Right lobe of liver (tissue), 4 donors: ENCODE data around the gene PMEL.

ENCODE experiments used
- CTCF ChIP-seq, 4 donors: fragments of 200-600 bp in 3 of 4; fragments of 450-650 bp in 1 of 4; IDR thresholded peaks; one replicate each; pipeline versions ENCODE4 v1.5.1 to v1.8.0; 2016 to 2022; ENCODE audit warnings: antibody characterized with exemption in 4 of 4, mild to moderate bottlenecking in 2 of 4
- POLR2A ChIP-seq: fragments of 450-650 bp; IDR thresholded peaks from one replicate; pipeline ENCODE4 v1.6.1; 2017; ENCODE audit warnings: antibody characterized with exemption, mild to moderate bottlenecking
- donor health status: DM: no; HTN: no; CAD: no.
- donor health status: DM: no; HTN: no; CAD: no.
- donor health status: DM: no; HTN: yes; CAD: no.

GRCh38 chr12:55942577-55943136, 23.2 kb downstream of the PMEL start:
- no peak for TF ChIP-seq CTCF (IDR thresholded peaks at IDR 0.05)
- TF ChIP-seq POLR2A: no peak
